HEK293 (cell line): ENCODE data around the gene ERBB4.

Experiments used
- CTCF ChIA-PET: fragments of 350-600 bp; formaldehyde crosslinking; extraction: SDS; loops from one replicate; lab custom pipeline; 2021; ENCODE audit warnings: antibody characterized with exemption; lab: Yijun Ruan, JAX
- POLR2A ChIA-PET: fragments of 300-600 bp; formaldehyde crosslinking; extraction: SDS; loops from one replicate; lab custom pipeline; 2020; ENCODE audit warnings: antibody characterized with exemption, inconsistent platforms; lab: Yijun Ruan, JAX
- H3K27ac ChIP-seq: fragments of 200-500 bp; sonication (Bioruptor generic); 2 replicates; pipeline ENCODE4 v1.5.1; 2014; ENCODE audit warnings: low read depth, low read length, control low read depth, inconsistent platforms; ENCODE audit errors: extremely low read depth
- H3K36me3 ChIP-seq, 2 experiments: fragments of 200-500 bp in 1 of 2; sonication (Bioruptor generic) in 1 of 2; 1 replicate in 1 of 2; 2 replicates in 1 of 2; pipeline ENCODE4 v1.5.1; 2014 to 2017; ENCODE audit warnings: inconsistent platforms in 2 of 2, low read length in 2 of 2; ENCODE audit not compliant: control insufficient read depth in 2 of 2, insufficient read depth in 1 of 2
- H3K4me1 ChIP-seq: fragments of 200-500 bp; sonication (Bioruptor generic); 2 replicates; pipeline ENCODE4 v1.5.1; 2014; ENCODE audit warnings: mild to moderate bottlenecking, low read length, inconsistent platforms; ENCODE audit not compliant: control insufficient read depth, insufficient read depth
- H3K4me3 ChIP-seq: 2 replicates; pipeline ENCODE4 v1.5.1; 2011; ENCODE audit warnings: low read depth, mild to moderate bottlenecking, control low read depth, low read length, moderate library complexity
- H3K9me3 ChIP-seq: fragments of 200-500 bp; sonication (Bioruptor generic); 2 replicates; pipeline ENCODE4 v1.5.1; 2014; ENCODE audit warnings: low read depth, low read length, inconsistent platforms; ENCODE audit not compliant: control insufficient read depth, insufficient read depth
- FEZF1 ChIP-seq: fragments of 450-650 bp; formaldehyde crosslinking; IDR thresholded peaks from 2 replicates; pipeline ENCODE4 v1.5.1; 2016; ENCODE audit warnings: missing biosample characterization, missing genetic modification characterization
- IKZF3 ChIP-seq: fragments of 450-650 bp; IDR thresholded peaks from 2 replicates; pipeline ENCODE4 v1.5.0; 2018; ENCODE audit warnings: missing biosample characterization, mild to moderate bottlenecking, missing genetic modification characterization, moderate library complexity
- OSR2 ChIP-seq: fragments of 450-650 bp; formaldehyde crosslinking; IDR thresholded peaks from 2 replicates; pipeline ENCODE4 v1.5.1; 2016; ENCODE audit warnings: missing biosample characterization, missing genetic modification characterization
- SALL2 ChIP-seq: fragments of 450-650 bp; formaldehyde crosslinking; IDR thresholded peaks from 2 replicates; pipeline ENCODE4 v1.5.0; 2017; ENCODE audit warnings: missing biosample characterization, mild to moderate bottlenecking, missing genetic modification characterization, borderline replicate concordance
- ZBTB48 ChIP-seq: fragments of 450-650 bp; formaldehyde crosslinking; IDR thresholded peaks from 2 replicates; pipeline ENCODE4 v1.5.1; 2016; ENCODE audit warnings: missing biosample characterization, missing genetic modification characterization
- ZFP3 ChIP-seq: fragments of 450-650 bp; formaldehyde crosslinking; IDR thresholded peaks from 2 replicates; pipeline ENCODE4 v1.5.1; 2016; ENCODE audit warnings: low read depth, missing biosample characterization, missing genetic modification characterization
- ZNF449 ChIP-seq: fragments of 450-650 bp; formaldehyde crosslinking; IDR thresholded peaks from 2 replicates; pipeline ENCODE4 v1.5.1; 2017; ENCODE audit warnings: missing biosample characterization, mild to moderate bottlenecking, missing genetic modification characterization, moderate library complexity
- ZNF530 ChIP-seq: fragments of 450-650 bp; formaldehyde crosslinking; IDR thresholded peaks from 2 replicates; pipeline ENCODE4 v1.5.1; 2016; ENCODE audit warnings: low read depth, missing biosample characterization, missing genetic modification characterization
- ZNF555 ChIP-seq: fragments of 450-650 bp; formaldehyde crosslinking; conservative IDR thresholded peaks from 2 replicates; pipeline ENCODE4 v1.5.1; 2017; ENCODE audit warnings: missing biosample characterization, mild to moderate bottlenecking, missing genetic modification characterization, inconsistent platforms
- ZNF623 ChIP-seq: fragments of 450-650 bp; formaldehyde crosslinking; IDR thresholded peaks from 2 replicates; pipeline ENCODE4 v1.5.1; 2016; ENCODE audit warnings: missing biosample characterization, missing genetic modification characterization
- ZNF654 ChIP-seq: fragments of 450-650 bp; formaldehyde crosslinking; IDR thresholded peaks from 2 replicates; pipeline ENCODE4 v1.5.1; 2016; ENCODE audit warnings: low read depth, missing biosample characterization, missing genetic modification characterization
- ZNF660 ChIP-seq: fragments of 450-650 bp; IDR thresholded peaks from 2 replicates; pipeline ENCODE4 v1.5.1; 2018; ENCODE audit warnings: missing biosample characterization, mild to moderate bottlenecking, missing genetic modification characterization
- ZNF776 ChIP-seq: fragments of 450-650 bp; formaldehyde crosslinking; IDR thresholded peaks from 2 replicates; pipeline ENCODE4 v1.5.0; 2017; ENCODE audit warnings: missing biosample characterization, missing genetic modification characterization, borderline replicate concordance
- ZNF785 ChIP-seq: fragments of 450-650 bp; formaldehyde crosslinking; IDR thresholded peaks from 2 replicates; pipeline ENCODE4 v1.5.1; 2016; ENCODE audit warnings: missing biosample characterization, missing genetic modification characterization
- ZNF791 ChIP-seq: fragments of 450-650 bp; formaldehyde crosslinking; IDR thresholded peaks from 2 replicates; pipeline ENCODE4 v1.5.1; 2016; ENCODE audit warnings: missing biosample characterization, missing genetic modification characterization
- TF ChIP-seq, protein P1 (sequence below): fragments of 450-650 bp; formaldehyde crosslinking; IDR thresholded peaks from 2 replicates; pipeline ENCODE4 v1.5.1; 2016; ENCODE audit warnings: missing biosample characterization, missing genetic modification characterization
- TF ChIP-seq, protein P2 (sequence below): fragments of 450-650 bp; formaldehyde crosslinking; IDR thresholded peaks from 2 replicates; pipeline ENCODE4 v1.5.1; 2017; ENCODE audit warnings: missing biosample characterization, missing genetic modification characterization
- TF ChIP-seq, protein P3 (sequence below): fragments of 450-650 bp; formaldehyde crosslinking; conservative IDR thresholded peaks from 2 replicates; pipeline ENCODE4 v1.5.1; 2016; ENCODE audit warnings: low read depth, missing biosample characterization, missing genetic modification characterization

Gene ERBB4

GRCh38 chr2:212005085-212005671, 533.4 kb downstream of the ERBB4 start:
- CTCF ChIA-PET = interaction anchor here (0.6 to 2.7 kb wide), 15 partner anchors 9 to 470 kb away, joined by 3 to 9 read pairs (median 5); no protein-coding TSS in a partner anchor
- Histone ChIP-seq H3K27ac (no peak overlapping the region), H3K4me3 (no peak overlapping the region), H3K9me3 (no peaks in the 10 kb centered on the region), H3K36me3 (no peaks in the 10 kb centered on the region), H3K4me1 (no peaks in the 10 kb centered on the region)
- POLR2A ChIA-PET = no interaction called here
- TF ChIP-seq ZNF660 (tag by site-specific recombination) = 0 out of 2 replicates have a peak, but pooled peaks have one; percentile 27
- no peak for TF ChIP-seq SALL2 (tag by site-specific recombination)
- TF ChIP-seq ZNF654 (tag by site-specific recombination) = peak; percentile 27
- peak; percentile 11; the same call in 1 of the 2 replicates for TF ChIP-seq IKZF3 (tag by site-specific recombination)
- no peak for TF ChIP-seq ZNF449 (tag by site-specific recombination)
- TF ChIP-seq ZNF785 (tag by site-specific recombination) = no peak
- no peak for TF ChIP-seq ZFP3 (tag by site-specific recombination)
- TF ChIP-seq ZBTB48 (tag by site-specific recombination) = peak; percentile 37; the same call in 1 of the 2 replicates
- no peak for TF ChIP-seq ZNF776 (tag by site-specific recombination)

DNA sequence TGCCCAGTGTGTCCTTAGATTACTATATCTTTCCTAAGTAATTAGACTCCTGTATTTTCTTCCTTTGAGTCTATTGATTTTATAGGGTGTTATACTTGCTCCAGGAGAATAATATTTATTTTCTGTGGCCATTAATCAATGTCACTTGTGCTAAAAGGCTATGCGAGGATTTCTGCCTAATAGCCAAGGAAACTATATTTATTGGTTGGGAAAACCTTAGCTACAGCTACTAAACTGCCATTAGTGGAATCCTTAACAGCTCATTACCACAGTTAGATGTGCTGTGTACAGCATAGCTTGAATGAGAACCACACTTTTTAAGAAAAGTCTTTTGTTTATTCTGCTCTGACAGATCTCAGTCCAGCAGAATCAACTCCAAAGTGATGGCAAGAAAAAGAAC, 537.3 kb downstream of the ERBB4 start:
- Histone ChIP-seq H3K4me3 (no peak overlapping the region), H3K4me1 (no peaks in the 10 kb centered on the region), H3K27ac (no peak overlapping the region), H3K36me3 (no peaks in the 10 kb centered on the region), H3K9me3 (no peaks in the 10 kb centered on the region)
- TF ChIP-seq OSR2 (tag by site-specific recombination) (peak; percentile 27; the same call in 1 of the 2 replicates), ZNF530 (no peak), FEZF1 (peak; percentile 41; the same call in 1 of the 2 replicates)
- TF ChIP-seq, protein P1, sequence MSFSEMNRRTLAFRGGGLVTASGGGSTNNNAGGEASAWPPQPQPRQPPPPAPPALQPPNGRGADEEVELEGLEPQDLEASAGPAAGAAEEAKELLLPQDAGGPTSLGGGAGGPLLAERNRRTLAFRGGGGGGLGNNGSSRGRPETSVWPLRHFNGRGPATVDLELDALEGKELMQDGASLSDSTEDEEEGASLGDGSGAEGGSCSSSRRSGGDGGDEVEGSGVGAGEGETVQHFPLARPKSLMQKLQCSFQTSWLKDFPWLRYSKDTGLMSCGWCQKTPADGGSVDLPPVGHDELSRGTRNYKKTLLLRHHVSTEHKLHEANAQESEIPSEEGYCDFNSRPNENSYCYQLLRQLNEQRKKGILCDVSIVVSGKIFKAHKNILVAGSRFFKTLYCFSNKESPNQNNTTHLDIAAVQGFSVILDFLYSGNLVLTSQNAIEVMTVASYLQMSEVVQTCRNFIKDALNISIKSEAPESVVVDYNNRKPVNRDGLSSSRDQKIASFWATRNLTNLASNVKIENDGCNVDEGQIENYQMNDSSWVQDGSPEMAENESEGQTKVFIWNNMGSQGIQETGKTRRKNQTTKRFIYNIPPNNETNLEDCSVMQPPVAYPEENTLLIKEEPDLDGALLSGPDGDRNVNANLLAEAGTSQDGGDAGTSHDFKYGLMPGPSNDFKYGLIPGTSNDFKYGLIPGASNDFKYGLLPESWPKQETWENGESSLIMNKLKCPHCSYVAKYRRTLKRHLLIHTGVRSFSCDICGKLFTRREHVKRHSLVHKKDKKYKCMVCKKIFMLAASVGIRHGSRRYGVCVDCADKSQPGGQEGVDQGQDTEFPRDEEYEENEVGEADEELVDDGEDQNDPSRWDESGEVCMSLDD (tag by site-specific recombination) = no peak
- TF ChIP-seq, protein P2, sequence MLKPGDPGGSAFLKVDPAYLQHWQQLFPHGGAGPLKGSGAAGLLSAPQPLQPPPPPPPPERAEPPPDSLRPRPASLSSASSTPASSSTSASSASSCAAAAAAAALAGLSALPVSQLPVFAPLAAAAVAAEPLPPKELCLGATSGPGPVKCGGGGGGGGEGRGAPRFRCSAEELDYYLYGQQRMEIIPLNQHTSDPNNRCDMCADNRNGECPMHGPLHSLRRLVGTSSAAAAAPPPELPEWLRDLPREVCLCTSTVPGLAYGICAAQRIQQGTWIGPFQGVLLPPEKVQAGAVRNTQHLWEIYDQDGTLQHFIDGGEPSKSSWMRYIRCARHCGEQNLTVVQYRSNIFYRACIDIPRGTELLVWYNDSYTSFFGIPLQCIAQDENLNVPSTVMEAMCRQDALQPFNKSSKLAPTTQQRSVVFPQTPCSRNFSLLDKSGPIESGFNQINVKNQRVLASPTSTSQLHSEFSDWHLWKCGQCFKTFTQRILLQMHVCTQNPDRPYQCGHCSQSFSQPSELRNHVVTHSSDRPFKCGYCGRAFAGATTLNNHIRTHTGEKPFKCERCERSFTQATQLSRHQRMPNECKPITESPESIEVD = peak; percentile 75
- POLR2A ChIA-PET = no interaction called here
- CTCF ChIA-PET = interaction anchor here (0.6 to 1.0 kb wide), 2 partner anchors 32 to 35 kb away, joined by 3 read pairs; no protein-coding TSS in a partner anchor

DNA sequence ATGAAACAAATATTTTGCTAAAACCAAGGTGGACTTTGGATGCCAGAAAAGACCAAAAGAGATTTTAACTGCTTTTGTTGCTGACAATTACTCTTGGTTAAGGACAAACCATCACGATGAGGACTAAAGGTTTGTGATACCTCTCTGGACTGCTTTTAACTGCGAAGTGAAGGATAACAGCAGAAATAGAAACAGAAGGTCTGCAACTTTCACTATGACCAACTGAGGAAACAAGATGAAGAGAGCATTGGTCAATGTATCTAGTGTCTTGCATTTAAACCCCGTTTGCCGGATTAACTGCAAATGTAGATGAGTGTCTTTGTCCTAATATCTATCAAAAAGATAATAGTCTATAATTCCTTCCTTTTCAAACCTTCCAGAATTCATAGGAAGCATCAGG, 541.7 kb downstream of the ERBB4 start:
- no peaks in the 10 kb centered on the region for H3K9me3 ChIP-seq
- no peaks in the 10 kb centered on the region for H3K4me1 ChIP-seq
- TF ChIP-seq ZNF623 (tag by site-specific recombination) = no peak
- TF ChIP-seq, protein P3, sequence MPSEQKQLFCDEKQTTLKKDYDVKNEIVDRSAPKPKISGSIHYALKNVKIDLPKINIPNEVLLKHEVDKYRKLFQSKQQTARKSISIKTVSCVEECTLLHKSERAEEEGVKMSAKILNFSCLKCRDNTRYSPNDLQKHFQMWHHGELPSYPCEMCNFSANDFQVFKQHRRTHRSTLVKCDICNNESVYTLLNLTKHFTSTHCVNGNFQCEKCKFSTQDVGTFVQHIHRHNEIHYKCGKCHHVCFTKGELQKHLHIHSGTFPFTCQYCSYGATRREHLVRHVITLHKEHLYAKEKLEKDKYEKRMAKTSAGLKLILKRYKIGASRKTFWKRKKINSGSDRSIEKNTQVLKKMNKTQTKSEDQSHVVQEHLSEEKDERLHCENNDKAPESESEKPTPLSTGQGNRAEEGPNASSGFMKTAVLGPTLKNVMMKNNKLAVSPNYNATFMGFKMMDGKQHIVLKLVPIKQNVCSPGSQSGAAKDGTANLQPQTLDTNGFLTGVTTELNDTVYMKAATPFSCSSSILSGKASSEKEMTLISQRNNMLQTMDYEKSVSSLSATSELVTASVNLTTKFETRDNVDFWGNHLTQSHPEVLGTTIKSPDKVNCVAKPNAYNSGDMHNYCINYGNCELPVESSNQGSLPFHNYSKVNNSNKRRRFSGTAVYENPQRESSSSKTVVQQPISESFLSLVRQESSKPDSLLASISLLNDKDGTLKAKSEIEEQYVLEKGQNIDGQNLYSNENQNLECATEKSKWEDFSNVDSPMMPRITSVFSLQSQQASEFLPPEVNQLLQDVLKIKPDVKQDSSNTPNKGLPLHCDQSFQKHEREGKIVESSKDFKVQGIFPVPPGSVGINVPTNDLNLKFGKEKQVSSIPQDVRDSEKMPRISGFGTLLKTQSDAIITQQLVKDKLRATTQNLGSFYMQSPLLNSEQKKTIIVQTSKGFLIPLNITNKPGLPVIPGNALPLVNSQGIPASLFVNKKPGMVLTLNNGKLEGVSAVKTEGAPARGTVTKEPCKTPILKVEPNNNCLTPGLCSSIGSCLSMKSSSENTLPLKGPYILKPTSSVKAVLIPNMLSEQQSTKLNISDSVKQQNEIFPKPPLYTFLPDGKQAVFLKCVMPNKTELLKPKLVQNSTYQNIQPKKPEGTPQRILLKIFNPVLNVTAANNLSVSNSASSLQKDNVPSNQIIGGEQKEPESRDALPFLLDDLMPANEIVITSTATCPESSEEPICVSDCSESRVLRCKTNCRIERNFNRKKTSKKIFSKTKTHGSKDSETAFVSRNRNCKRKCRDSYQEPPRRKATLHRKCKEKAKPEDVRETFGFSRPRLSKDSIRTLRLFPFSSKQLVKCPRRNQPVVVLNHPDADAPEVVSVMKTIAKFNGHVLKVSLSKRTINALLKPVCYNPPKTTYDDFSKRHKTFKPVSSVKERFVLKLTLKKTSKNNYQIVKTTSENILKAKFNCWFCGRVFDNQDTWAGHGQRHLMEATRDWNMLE (tag by site-specific recombination) = no peak
- TF ChIP-seq ZNF791 (tag by site-specific recombination) = no peak
- no peak for TF ChIP-seq ZNF660 (tag by site-specific recombination)
- no peak for TF ChIP-seq ZNF555 (tag by site-specific recombination)
- TF ChIP-seq, all 188 proteins: peak for 0
- ChIA-PET POLR2A (no interaction called here), CTCF (interaction anchor here (1.2 kb wide), 1 partner anchor 8 kb away, joined by 6 read pairs; no protein-coding TSS in a partner anchor)
- H3K27ac ChIP-seq = no peak overlapping the region
- H3K36me3 ChIP-seq = no peaks in the 10 kb centered on the region
- no peak overlapping the region for H3K4me3 ChIP-seq
